ENCODE data around the gene COL10A1. TPM values are rescaled to one million over a fixed set of nuclear protein-coding genes. Genes with fewer than 3 reads are reported as not detected.

The COL10A1 gene
- total RNA-seq, 1 experiment from 2014 or later, result not detected

DNA sequence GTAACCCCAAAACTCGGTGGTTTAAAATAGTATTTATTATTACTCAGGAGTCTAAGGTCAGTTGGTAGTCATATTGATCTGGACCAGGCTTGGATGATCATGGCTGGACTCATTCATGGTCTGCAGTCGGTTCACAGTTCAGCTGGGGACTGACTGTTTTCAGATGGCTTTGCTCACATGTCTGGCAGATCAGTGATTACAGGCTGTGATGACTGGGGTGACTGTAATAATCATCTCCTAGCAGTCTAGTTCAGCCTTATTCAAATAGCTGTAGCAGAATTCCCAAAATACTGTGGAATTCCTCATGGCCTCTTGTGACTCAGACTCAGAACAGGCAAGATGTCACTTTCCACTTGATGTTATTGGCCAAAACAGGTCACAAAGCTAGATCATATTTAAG lies 41.6 kb downstream of the COL10A1 start:
- Mint-ChIP-seq H3K4me3 (no peak overlapping the region), H3K36me3 (ENCODE audit: insufficient read depth in 1 of 3, low read depth in 3 of 3) (no peaks in the 10 kb centered on the region), H3K27ac (no peak overlapping the region), H3K9me3 (no peaks in the 10 kb centered on the region), H3K4me1 (no peaks in the 10 kb centered on the region), H3K27me3 (ENCODE audit: low read depth) (no peaks in the 10 kb centered on the region)
- Histone ChIP-seq H4K91ac (ENCODE audit: insufficient read length, low read depth, low read length) (no peak overlapping the region), H2BK5ac (ENCODE audit: insufficient read length, low read length) (no peak overlapping the region), H2AK5ac (ENCODE audit: insufficient read length, low read length) (no peak overlapping the region), H4K5ac (ENCODE audit: insufficient read length, low read depth, low read length) (no peak overlapping the region), H2BK15ac (ENCODE audit: low read depth, low read length) (no peak overlapping the region), H3K4me2 (ENCODE audit: insufficient read depth, insufficient read length, low read length) (no peak overlapping the region), H3K79me2 (ENCODE audit: insufficient read depth, low read length) (no peaks in the 10 kb centered on the region), H4K8ac (replicated peaks; ENCODE audit: insufficient read length, low read depth, low read length) (no peak overlapping the region), H3K23ac (ENCODE audit: insufficient read length, low read depth, low read length) (no peak overlapping the region), H2BK20ac (ENCODE audit: low read depth, low read length, poor library complexity, severe bottlenecking) (no peak overlapping the region), H3K14ac (ENCODE audit: insufficient read depth, low read length) (no peak overlapping the region), H2AFZ (ENCODE audit: low read length) (no peak overlapping the region), H3K9ac (ENCODE audit: extremely low read depth, insufficient read length, low read length) (no peak overlapping the region), H3T11ph (ENCODE audit: low read length) (no peak overlapping the region), H3K4me1 (ENCODE audit: insufficient read depth, low read length) (no peaks in the 10 kb centered on the region), H4K20me1 (ENCODE audit: control insufficient read depth, insufficient read depth, insufficient read length) (no peaks in the 10 kb centered on the region), H3K23me2 (ENCODE audit: insufficient read length, low read depth, low read length, poor library complexity, severe bottlenecking) (no peaks in the 10 kb centered on the region), H3K27ac (ENCODE audit: insufficient read length, low read depth, low read length) (no peak overlapping the region), H3K9me3 (ENCODE audit: control insufficient read depth, low read depth, low read length) (no peaks in the 10 kb centered on the region), H3K18ac (ENCODE audit: insufficient read length, low read depth, low read length) (no peak overlapping the region), H3K56ac (ENCODE audit: insufficient read length, low read depth, low read length) (no peak overlapping the region), H3K4ac (ENCODE audit: low read depth, low read length) (no peak overlapping the region), H3K79me1 (ENCODE audit: insufficient read depth, low read depth, low read length, poor library complexity, severe bottlenecking) (no peaks in the 10 kb centered on the region), H2BK120ac (ENCODE audit: low read depth, low read length, poor library complexity, severe bottlenecking) (no peak overlapping the region), H2BK12ac (ENCODE audit: insufficient read length, low read depth, low read length) (no peak overlapping the region), H3K27me3 (ENCODE audit: insufficient read depth, low read length) (no peaks in the 10 kb centered on the region)
- no peak for DNase-seq
- whole genome bisulfite sequencing (ENCODE audit: extremely low coverage, insufficient read length, low lambda C conversion rate), result no CpG with 5 or more reads among the region's 2 CpGs
- TF ChIP-seq, protein P1, sequence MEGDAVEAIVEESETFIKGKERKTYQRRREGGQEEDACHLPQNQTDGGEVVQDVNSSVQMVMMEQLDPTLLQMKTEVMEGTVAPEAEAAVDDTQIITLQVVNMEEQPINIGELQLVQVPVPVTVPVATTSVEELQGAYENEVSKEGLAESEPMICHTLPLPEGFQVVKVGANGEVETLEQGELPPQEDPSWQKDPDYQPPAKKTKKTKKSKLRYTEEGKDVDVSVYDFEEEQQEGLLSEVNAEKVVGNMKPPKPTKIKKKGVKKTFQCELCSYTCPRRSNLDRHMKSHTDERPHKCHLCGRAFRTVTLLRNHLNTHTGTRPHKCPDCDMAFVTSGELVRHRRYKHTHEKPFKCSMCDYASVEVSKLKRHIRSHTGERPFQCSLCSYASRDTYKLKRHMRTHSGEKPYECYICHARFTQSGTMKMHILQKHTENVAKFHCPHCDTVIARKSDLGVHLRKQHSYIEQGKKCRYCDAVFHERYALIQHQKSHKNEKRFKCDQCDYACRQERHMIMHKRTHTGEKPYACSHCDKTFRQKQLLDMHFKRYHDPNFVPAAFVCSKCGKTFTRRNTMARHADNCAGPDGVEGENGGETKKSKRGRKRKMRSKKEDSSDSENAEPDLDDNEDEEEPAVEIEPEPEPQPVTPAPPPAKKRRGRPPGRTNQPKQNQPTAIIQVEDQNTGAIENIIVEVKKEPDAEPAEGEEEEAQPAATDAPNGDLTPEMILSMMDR (conservative IDR thresholded peaks at IDR 0.05), result no peak
